HEK293 (cell line): ENCODE data around the gene HSBP1.

ENCODE experiments used
- CTCF ChIA-PET: fragments of 350-600 bp; formaldehyde crosslinking; extraction: SDS; loops from one replicate; lab custom pipeline; 2021; ENCODE audit warnings: antibody characterized with exemption; lab: Yijun Ruan, JAX
- POLR2A ChIA-PET: fragments of 300-600 bp; formaldehyde crosslinking; extraction: SDS; loops from one replicate; lab custom pipeline; 2020; ENCODE audit warnings: antibody characterized with exemption, inconsistent platforms; lab: Yijun Ruan, JAX
- H3K27ac ChIP-seq: fragments of 200-500 bp; sonication (Bioruptor generic); 2 replicates; pipeline ENCODE4 v1.5.1; 2014; ENCODE audit warnings: low read depth, low read length, control low read depth, inconsistent platforms; ENCODE audit errors: extremely low read depth
- H3K36me3 ChIP-seq, 2 experiments: fragments of 200-500 bp in 1 of 2; sonication (Bioruptor generic) in 1 of 2; 1 replicate in 1 of 2; 2 replicates in 1 of 2; pipeline ENCODE4 v1.5.1; 2014 to 2017; ENCODE audit warnings: inconsistent platforms in 2 of 2, low read length in 2 of 2; ENCODE audit not compliant: control insufficient read depth in 2 of 2, insufficient read depth in 1 of 2
- H3K4me1 ChIP-seq: fragments of 200-500 bp; sonication (Bioruptor generic); 2 replicates; pipeline ENCODE4 v1.5.1; 2014; ENCODE audit warnings: mild to moderate bottlenecking, low read length, inconsistent platforms; ENCODE audit not compliant: control insufficient read depth, insufficient read depth
- H3K4me3 ChIP-seq: 2 replicates; pipeline ENCODE4 v1.5.1; 2011; ENCODE audit warnings: low read depth, mild to moderate bottlenecking, control low read depth, low read length, moderate library complexity
- H3K9me3 ChIP-seq: fragments of 200-500 bp; sonication (Bioruptor generic); 2 replicates; pipeline ENCODE4 v1.5.1; 2014; ENCODE audit warnings: low read depth, low read length, inconsistent platforms; ENCODE audit not compliant: control insufficient read depth, insufficient read depth
- SP7 ChIP-seq: fragments of 450-650 bp; formaldehyde crosslinking; IDR thresholded peaks from 2 replicates; pipeline ENCODE4 v1.5.1; 2016; ENCODE audit warnings: missing biosample characterization, missing genetic modification characterization
- TCF7L2 ChIP-seq: IDR thresholded peaks from 2 replicates; pipeline ENCODE4 v1.6.1; 2011; ENCODE audit warnings: low read depth, mild to moderate bottlenecking, inconsistent platforms, low read length, moderate library complexity, borderline replicate concordance
- WT1 ChIP-seq: fragments of 450-650 bp; formaldehyde crosslinking; IDR thresholded peaks from 2 replicates; pipeline ENCODE4 v1.5.1; 2016; ENCODE audit warnings: missing biosample characterization, missing genetic modification characterization
- YY2 ChIP-seq: fragments of 450-650 bp; formaldehyde crosslinking; IDR thresholded peaks from 2 replicates; pipeline ENCODE4 v1.5.1; 2016; ENCODE audit warnings: missing biosample characterization, missing genetic modification characterization
- ZBTB17 ChIP-seq: fragments of 450-650 bp; formaldehyde crosslinking; IDR thresholded peaks from 2 replicates; pipeline ENCODE4 v1.5.1; 2016; ENCODE audit warnings: missing biosample characterization, missing genetic modification characterization
- ZBTB20 ChIP-seq: fragments of 450-650 bp; formaldehyde crosslinking; IDR thresholded peaks from 2 replicates; pipeline ENCODE4 v1.5.1; 2016; ENCODE audit warnings: missing biosample characterization, missing genetic modification characterization
- ZBTB26 ChIP-seq: fragments of 450-650 bp; formaldehyde crosslinking; optimal IDR thresholded peaks from 2 replicates; pipeline ENCODE3; 2016; ENCODE audit warnings: missing biosample characterization, mild to moderate bottlenecking, missing genetic modification characterization
- ZNF112 ChIP-seq: fragments of 450-650 bp; formaldehyde crosslinking; IDR thresholded peaks from 2 replicates; pipeline ENCODE4 v1.5.0; 2017; ENCODE audit warnings: missing biosample characterization, missing genetic modification characterization
- ZNF157 ChIP-seq: fragments of 450-650 bp; formaldehyde crosslinking; IDR thresholded peaks from 2 replicates; pipeline ENCODE4 v1.5.1; 2016; ENCODE audit warnings: missing biosample characterization, missing genetic modification characterization
- ZNF211 ChIP-seq: fragments of 450-650 bp; formaldehyde crosslinking; IDR thresholded peaks from 2 replicates; pipeline ENCODE4 v1.5.1; 2016; ENCODE audit warnings: low read depth, missing biosample characterization, missing genetic modification characterization
- ZNF248 ChIP-seq: fragments of 450-650 bp; formaldehyde crosslinking; IDR thresholded peaks from 2 replicates; pipeline ENCODE4 v1.5.1; 2017; ENCODE audit warnings: missing biosample characterization, missing genetic modification characterization
- ZNF354C ChIP-seq: fragments of 450-650 bp; formaldehyde crosslinking; IDR thresholded peaks from 2 replicates; pipeline ENCODE4 v1.5.1; 2016; ENCODE audit warnings: missing biosample characterization, missing genetic modification characterization, low read depth, borderline replicate concordance
- ZNF426 ChIP-seq: fragments of 450-650 bp; formaldehyde crosslinking; IDR thresholded peaks from 2 replicates; pipeline ENCODE4 v1.5.1; 2017; ENCODE audit warnings: missing biosample characterization, missing genetic modification characterization, mild to moderate bottlenecking, inconsistent platforms, moderate library complexity
- ZNF623 ChIP-seq: fragments of 450-650 bp; formaldehyde crosslinking; IDR thresholded peaks from 2 replicates; pipeline ENCODE4 v1.5.1; 2016; ENCODE audit warnings: missing biosample characterization, missing genetic modification characterization
- ZSCAN4 ChIP-seq: fragments of 450-650 bp; formaldehyde crosslinking; IDR thresholded peaks from 2 replicates; pipeline ENCODE4 v1.5.1; 2017; ENCODE audit warnings: missing biosample characterization, missing genetic modification characterization
- TF ChIP-seq, protein P1 (sequence below): fragments of 450-650 bp; formaldehyde crosslinking; IDR thresholded peaks from 2 replicates; pipeline ENCODE4 v1.5.1; 2016; ENCODE audit warnings: missing biosample characterization, missing genetic modification characterization
- TF ChIP-seq, protein P2 (sequence below): fragments of 450-650 bp; formaldehyde crosslinking; IDR thresholded peaks from 2 replicates; pipeline ENCODE4; 2016; ENCODE audit warnings: missing biosample characterization, missing genetic modification characterization
- TF ChIP-seq, protein P3 (sequence below): fragments of 450-650 bp; formaldehyde crosslinking; IDR thresholded peaks from 2 replicates; pipeline ENCODE4 v1.5.1; 2016; ENCODE audit warnings: missing biosample characterization, missing genetic modification characterization
- TF ChIP-seq, protein P4 (sequence below): fragments of 450-650 bp; formaldehyde crosslinking; IDR thresholded peaks from 2 replicates; pipeline ENCODE4 v1.5.1; 2017; ENCODE audit warnings: missing biosample characterization, missing genetic modification characterization

The HSBP1 gene

DNA sequence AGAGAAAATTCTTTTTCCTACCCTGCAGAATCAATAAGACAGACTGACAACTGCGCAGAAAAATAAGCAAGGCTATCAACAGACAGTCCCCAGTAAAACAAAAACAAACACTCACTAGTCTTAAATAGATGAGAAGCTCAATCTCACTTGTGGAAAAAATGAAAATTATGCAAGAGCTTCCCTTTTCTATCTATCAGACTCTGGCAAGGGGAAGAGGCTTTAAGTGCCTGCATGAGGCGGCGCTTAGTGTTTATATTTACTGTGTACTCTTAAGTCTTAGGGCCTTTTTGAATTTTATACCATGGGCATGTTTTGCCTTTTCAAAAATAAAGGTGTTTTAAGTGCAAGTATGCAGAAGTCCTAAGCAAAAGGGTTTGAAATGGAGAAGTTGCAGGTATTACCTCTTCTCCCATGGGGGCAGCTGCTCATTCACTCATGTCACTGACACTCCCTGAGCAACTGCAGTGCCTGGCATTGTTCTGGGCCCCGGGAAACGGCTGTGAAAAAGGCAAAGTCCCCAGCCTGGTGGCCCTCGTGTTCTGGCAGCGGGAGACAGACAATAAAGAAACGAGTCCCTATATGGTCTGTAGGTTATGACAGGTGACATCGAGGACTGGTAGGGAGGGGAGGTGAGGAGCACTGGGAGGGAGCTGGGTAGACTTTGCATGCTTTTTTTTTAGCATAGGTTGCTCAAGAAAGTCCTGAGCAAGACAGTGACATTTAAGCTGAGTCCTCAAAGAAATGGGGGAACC is 35.2 kb downstream of the HSBP1 start:
- Histone ChIP-seq H3K4me3 (no peak overlapping the region), H3K36me3 (no peaks in the 10 kb centered on the region), H3K9me3 (no peaks in the 10 kb centered on the region), H3K27ac (no peak overlapping the region), H3K4me1 (no peaks in the 10 kb centered on the region)
- CTCF ChIA-PET = interaction anchor here (2.3 kb wide), 1 partner anchor 16 kb away, joined by 7 read pairs; no protein-coding TSS in a partner anchor
- TF ChIP-seq ZNF248 (tag by site-specific recombination) (no peak), ZNF623 (tag by site-specific recombination) (no peak), ZBTB20 (peak; percentile 71), ZNF211 (tag by site-specific recombination) (no peak), TCF7L2 (no peak), ZBTB17 (tag by site-specific recombination) (0 out of 2 replicates have a peak, but pooled peaks have one; percentile 20)
- TF ChIP-seq, protein P1, sequence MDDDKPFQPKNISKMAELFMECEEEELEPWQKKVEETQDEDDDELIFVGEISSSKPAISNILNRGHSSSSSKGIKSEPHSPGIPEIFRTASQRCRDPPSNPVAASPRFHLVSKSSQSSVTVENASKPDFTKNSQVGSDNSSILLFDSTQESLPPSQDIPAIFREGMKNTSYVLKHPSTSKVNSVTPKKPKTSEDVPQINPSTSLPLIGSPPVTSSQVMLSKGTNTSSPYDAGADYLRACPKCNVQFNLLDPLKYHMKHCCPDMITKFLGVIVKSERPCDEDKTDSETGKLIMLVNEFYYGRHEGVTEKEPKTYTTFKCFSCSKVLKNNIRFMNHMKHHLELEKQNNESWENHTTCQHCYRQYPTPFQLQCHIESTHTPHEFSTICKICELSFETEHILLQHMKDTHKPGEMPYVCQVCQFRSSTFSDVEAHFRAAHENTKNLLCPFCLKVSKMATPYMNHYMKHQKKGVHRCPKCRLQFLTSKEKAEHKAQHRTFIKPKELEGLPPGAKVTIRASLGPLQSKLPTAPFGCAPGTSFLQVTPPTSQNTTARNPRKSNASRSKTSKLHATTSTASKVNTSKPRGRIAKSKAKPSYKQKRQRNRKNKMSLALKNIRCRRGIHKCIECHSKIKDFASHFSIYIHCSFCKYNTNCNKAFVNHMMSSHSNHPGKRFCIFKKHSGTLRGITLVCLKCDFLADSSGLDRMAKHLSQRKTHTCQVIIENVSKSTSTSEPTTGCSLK (tag by site-specific recombination) = no peak
- POLR2A ChIA-PET = no interaction called here

DNA sequence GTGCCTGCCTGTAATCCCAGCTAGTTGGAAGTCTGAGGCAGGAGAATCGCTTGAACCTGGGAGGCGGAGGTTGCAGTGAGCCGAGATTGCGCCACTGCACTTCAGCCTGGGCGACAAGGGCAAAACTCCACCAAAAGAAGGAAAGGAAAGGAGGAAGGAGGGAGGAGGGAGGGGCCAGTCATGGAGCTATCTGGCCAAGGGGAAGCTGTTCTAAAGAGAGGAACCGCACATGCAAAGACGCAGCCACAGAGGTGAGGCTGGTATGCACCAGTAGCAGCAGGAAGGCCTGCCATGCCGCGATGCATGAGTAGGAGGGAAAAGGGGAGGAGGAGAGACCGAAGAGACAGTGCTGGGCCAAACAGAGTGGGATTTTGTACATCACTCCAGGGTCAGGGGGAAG is 35.9 kb downstream of the HSBP1 start:
- Histone ChIP-seq H3K4me1 (no peaks in the 10 kb centered on the region), H3K4me3 (no peak overlapping the region), H3K36me3 (no peaks in the 10 kb centered on the region), H3K27ac (no peak overlapping the region), H3K9me3 (no peaks in the 10 kb centered on the region)
- ChIA-PET POLR2A (no interaction called here), CTCF (interaction anchor here (2.3 kb wide), 1 partner anchor 17 kb away, joined by 7 read pairs; no protein-coding TSS in a partner anchor)
- no peak for TF ChIP-seq ZNF112 (tag by site-specific recombination)
- no peak for TF ChIP-seq ZNF354C (tag by site-specific recombination)
- no peak for TF ChIP-seq WT1
- no peak for TF ChIP-seq ZSCAN4 (tag by site-specific recombination)
- no peak for TF ChIP-seq YY2 (tag by site-specific recombination)
- TF ChIP-seq, protein P2, sequence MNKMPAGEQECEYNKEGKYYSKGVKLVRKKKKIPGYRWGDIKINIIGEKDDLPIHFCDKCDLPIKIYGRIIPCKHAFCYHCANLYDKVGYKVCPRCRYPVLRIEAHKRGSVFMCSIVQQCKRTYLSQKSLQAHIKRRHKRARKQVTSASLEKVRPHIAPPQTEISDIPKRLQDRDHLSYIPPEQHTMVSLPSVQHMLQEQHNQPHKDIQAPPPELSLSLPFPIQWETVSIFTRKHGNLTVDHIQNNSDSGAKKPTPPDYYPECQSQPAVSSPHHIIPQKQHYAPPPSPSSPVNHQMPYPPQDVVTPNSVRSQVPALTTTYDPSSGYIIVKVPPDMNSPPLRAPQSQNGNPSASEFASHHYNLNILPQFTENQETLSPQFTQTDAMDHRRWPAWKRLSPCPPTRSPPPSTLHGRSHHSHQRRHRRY (tag by site-specific recombination) = no peak
- no peak for TF ChIP-seq ZNF426 (tag by site-specific recombination)
- no peak for TF ChIP-seq ZBTB26 (tag by site-specific recombination)
- no peak for TF ChIP-seq ZNF157
- TF ChIP-seq, protein P3, sequence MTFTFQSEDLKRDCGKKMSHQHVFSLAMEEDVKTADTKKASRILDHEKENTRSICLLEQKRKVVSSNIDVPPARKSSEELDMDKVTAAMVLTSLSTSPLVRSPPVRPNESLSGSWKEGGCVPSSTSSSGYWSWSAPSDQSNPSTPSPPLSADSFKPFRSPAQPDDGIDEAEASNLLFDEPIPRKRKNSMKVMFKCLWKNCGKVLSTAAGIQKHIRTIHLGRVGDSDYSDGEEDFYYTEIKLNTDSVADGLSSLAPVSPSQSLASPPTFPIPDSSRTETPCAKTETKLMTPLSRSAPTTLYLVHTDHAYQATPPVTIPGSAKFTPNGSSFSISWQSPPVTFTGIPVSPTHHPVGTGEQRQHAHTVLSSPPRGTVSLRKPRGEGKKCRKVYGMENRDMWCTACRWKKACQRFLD = no peak
- no peak for TF ChIP-seq SP7 (tag by site-specific recombination)
- TF ChIP-seq, protein P4, sequence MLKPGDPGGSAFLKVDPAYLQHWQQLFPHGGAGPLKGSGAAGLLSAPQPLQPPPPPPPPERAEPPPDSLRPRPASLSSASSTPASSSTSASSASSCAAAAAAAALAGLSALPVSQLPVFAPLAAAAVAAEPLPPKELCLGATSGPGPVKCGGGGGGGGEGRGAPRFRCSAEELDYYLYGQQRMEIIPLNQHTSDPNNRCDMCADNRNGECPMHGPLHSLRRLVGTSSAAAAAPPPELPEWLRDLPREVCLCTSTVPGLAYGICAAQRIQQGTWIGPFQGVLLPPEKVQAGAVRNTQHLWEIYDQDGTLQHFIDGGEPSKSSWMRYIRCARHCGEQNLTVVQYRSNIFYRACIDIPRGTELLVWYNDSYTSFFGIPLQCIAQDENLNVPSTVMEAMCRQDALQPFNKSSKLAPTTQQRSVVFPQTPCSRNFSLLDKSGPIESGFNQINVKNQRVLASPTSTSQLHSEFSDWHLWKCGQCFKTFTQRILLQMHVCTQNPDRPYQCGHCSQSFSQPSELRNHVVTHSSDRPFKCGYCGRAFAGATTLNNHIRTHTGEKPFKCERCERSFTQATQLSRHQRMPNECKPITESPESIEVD (tag by site-specific recombination) = no peak
